ENCODE results near the gene MBNL1. TPM values are rescaled to one million over a fixed set of nuclear protein-coding genes. Genes with fewer than 3 reads are reported as not detected.
A peak's percentile ranks its signal among the peaks of the same experiment; 100 is the strongest.

The MBNL1 gene
- total and polyA plus RNA-seq, 2 donors (not counting 3 experiments of a cell fraction or from before 2014, with no cell fraction given), result 179 to 362 TPM

DNA sequence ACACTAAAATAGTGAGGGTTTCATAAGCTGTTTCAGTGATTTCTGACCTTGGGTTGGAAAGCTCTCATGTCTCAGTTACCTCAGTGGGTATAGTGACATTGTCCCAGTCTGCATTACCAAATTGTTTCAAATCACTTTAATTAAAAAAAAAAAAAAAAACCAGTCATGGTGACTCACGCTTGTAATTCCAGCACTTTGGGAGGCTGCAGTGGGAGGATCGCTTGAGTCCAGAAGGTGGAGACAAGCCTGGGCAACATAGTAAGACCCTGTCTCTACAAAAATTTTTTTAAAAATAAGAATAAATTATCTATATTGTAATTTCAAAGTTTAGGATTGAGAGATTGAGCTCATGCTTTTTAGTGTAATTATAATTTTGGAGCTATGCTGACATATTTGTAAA lies 78.0 kb downstream of the MBNL1 start:
- Histone ChIP-seq H3K27me3 (ENCODE audit: control insufficient read depth in 2 of 2, insufficient read depth in 2 of 2, low read length in 2 of 2) (no peaks in the 10 kb centered on the region), H3K9me3 (replicated peaks; ENCODE audit: control insufficient read depth, insufficient read depth, low read length) (no peaks in the 10 kb centered on the region), H3K4me1 (ENCODE audit: control insufficient read depth, extremely low read depth, insufficient read depth, low read length) (peaks cover 50% of the 10 kb centered on the region), H3K4me2 (ENCODE audit: insufficient read depth, low read length) (no peak overlapping the region), H3K36me3 (ENCODE audit: control insufficient read depth in 2 of 2, extremely low read depth in 1 of 2, insufficient read depth in 2 of 2, low read length in 2 of 2) (peaks cover 3 to 12% of the 10 kb centered on the region in 2 experiments), H3K9me1 (replicated peaks; ENCODE audit: control insufficient read depth, extremely low read depth, insufficient read depth, low read length) (no peaks in the 10 kb centered on the region), H3K79me2 (ENCODE audit: control insufficient read depth, insufficient read depth, low read length) (peaks cover 94% of the 10 kb centered on the region), H2AFZ (ENCODE audit: low read depth, low read length) (no peak overlapping the region), H4K20me1 (replicated peaks; ENCODE audit: control insufficient read depth, extremely low read depth, insufficient read depth, low read length) (peaks cover 4% of the 10 kb centered on the region), H3K9ac (replicated peaks; ENCODE audit: extremely low read depth, insufficient read depth, low read length) (no peak overlapping the region), H3K4me3 (replicated peaks in 1 of 3; ENCODE audit: insufficient read depth in 1 of 3, low read depth in 1 of 3, low read length in 3 of 3) (no peak overlapping the region), H3K27ac (ENCODE audit: insufficient read depth, low read depth, low read length) (no peak overlapping the region)
- DNase-seq (ENCODE audit: low read depth, low spot score) (no peak), FAIRE-seq (no peak)
- intact Hi-C loops (cut with micrococcal nuclease), result loop anchor here (5.0 kb wide), 1 partner anchor 96 kb away; no protein-coding TSS in a partner anchor
- peak; percentile 37 for TF ChIP-seq FOS (IDR thresholded peaks at IDR 0.05; ENCODE audit: borderline replicate concordance, insufficient read depth, low read length)
- TF ChIP-seq GATA2 (IDR thresholded peaks at IDR 0.05; ENCODE audit: insufficient read depth, insufficient read length, low read depth, low read length), result no peak
- TF ChIP-seq, protein P1, sequence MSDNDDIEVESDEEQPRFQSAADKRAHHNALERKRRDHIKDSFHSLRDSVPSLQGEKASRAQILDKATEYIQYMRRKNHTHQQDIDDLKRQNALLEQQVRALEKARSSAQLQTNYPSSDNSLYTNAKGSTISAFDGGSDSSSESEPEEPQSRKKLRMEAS (IDR thresholded peaks at IDR 0.05; ENCODE audit: insufficient read depth, insufficient read length), result no peak
- TF ChIP-seq POLR2AphosphoS5 (IDR thresholded peaks at IDR 0.05; ENCODE audit: insufficient read depth, low read depth, low read length), result no peak
- ChIA-PET CTCF (interaction anchor here (0.8 to 1.0 kb wide), 2 partner anchors 14 to 97 kb away, joined by 3 to 4 read pairs; no protein-coding TSS in a partner anchor), POLR2A (interaction anchor here (0.7 kb wide), 2 partner anchors 18 to 38 kb away, joined by 3 to 4 read pairs; no protein-coding TSS in a partner anchor)
- dilution Hi-C loops (cut with MboI; ENCODE audit: extremely low pct_ligation_motif_present, low sequenced_read_pairs), result no loop called here
- BruUV-seq (replicated peaks), result no TSS peak

DNA sequence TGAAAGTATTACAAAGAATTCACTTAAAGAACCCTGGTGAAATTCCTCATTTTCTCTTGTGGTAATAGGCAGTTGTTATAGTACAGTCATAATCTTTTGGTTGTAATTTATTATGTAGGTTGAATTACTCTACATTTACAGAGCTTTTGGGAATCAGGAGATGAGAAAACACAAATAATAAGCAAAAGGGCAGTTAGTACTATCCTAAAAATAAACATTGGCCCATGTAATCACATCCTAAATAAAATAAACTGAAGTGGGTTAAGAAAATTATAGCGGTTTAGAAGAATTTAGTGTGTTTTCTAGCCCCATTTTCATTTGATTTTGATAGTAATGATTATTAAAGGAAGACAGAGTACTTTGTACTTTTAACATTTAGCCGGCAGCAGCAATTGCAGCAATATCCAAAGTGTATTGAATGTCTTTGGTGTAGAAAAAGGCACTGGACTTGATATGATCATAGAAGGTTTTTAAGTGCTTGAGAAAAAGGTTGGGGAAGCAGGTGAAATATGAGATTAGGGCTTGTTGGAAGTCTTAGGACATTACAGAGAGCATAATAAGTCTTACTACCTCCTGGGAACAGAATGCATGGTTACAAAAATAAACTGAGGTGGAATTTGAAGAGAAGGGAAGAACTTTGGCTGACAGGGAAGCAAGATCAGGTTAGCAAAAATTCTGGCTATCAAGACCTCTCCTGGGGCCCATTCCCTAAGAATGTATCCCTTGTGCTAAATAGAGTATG lies 79.9 kb downstream of the MBNL1 start:
- ChIA-PET POLR2A (no interaction called here), CTCF (no interaction called here)
- Histone ChIP-seq H3K27me3 (ENCODE audit: control insufficient read depth in 2 of 2, insufficient read depth in 2 of 2, low read length in 2 of 2) (no peaks in the 10 kb centered on the region), H3K4me3 (replicated peaks in 1 of 3; ENCODE audit: insufficient read depth in 1 of 3, low read depth in 1 of 3, low read length in 3 of 3) (peak overlapping the region in 1 of 3 experiments; percentile 3), H3K4me2 (ENCODE audit: insufficient read depth, low read length) (peak overlapping the region; percentile 57), H3K4me1 (ENCODE audit: control insufficient read depth, extremely low read depth, insufficient read depth, low read length) (peaks cover 59% of the 10 kb centered on the region), H4K20me1 (replicated peaks; ENCODE audit: control insufficient read depth, extremely low read depth, insufficient read depth, low read length) (peaks cover 4% of the 10 kb centered on the region), H3K79me2 (ENCODE audit: control insufficient read depth, insufficient read depth, low read length) (peaks cover 94% of the 10 kb centered on the region), H3K36me3 (ENCODE audit: control insufficient read depth in 2 of 2, extremely low read depth in 1 of 2, insufficient read depth in 2 of 2, low read length in 2 of 2) (peaks cover 0 to 6% of the 10 kb centered on the region in 2 experiments), H3K9me1 (replicated peaks; ENCODE audit: control insufficient read depth, extremely low read depth, insufficient read depth, low read length) (no peaks in the 10 kb centered on the region), H3K9ac (replicated peaks; ENCODE audit: extremely low read depth, insufficient read depth, low read length) (no peak overlapping the region), H2AFZ (ENCODE audit: low read depth, low read length) (no peak overlapping the region), H3K9me3 (replicated peaks; ENCODE audit: control insufficient read depth, insufficient read depth, low read length) (no peaks in the 10 kb centered on the region), H3K27ac (ENCODE audit: insufficient read depth, low read depth, low read length) (peak overlapping the region; percentile 32)
- no peak for TF ChIP-seq POLR2A (IDR thresholded peaks at IDR 0.05; ENCODE audit: low read depth, low read length)
- no peak for TF ChIP-seq JUN (IDR thresholded peaks at IDR 0.05; ENCODE audit: borderline replicate concordance, insufficient read depth, insufficient read length, low read depth)
- TF ChIP-seq, protein P2, sequence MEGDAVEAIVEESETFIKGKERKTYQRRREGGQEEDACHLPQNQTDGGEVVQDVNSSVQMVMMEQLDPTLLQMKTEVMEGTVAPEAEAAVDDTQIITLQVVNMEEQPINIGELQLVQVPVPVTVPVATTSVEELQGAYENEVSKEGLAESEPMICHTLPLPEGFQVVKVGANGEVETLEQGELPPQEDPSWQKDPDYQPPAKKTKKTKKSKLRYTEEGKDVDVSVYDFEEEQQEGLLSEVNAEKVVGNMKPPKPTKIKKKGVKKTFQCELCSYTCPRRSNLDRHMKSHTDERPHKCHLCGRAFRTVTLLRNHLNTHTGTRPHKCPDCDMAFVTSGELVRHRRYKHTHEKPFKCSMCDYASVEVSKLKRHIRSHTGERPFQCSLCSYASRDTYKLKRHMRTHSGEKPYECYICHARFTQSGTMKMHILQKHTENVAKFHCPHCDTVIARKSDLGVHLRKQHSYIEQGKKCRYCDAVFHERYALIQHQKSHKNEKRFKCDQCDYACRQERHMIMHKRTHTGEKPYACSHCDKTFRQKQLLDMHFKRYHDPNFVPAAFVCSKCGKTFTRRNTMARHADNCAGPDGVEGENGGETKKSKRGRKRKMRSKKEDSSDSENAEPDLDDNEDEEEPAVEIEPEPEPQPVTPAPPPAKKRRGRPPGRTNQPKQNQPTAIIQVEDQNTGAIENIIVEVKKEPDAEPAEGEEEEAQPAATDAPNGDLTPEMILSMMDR (IDR thresholded peaks at IDR 0.05; ENCODE audit: extremely low read depth in 1 of 2, insufficient read depth in 1 of 2, low read depth in 1 of 2, low read length in 2 of 2), result no peak
- BruUV-seq (replicated peaks), result no TSS peak
- FAIRE-seq, result no peak
- peak; percentile 56 for DNase-seq (ENCODE audit: low read depth, low spot score)
- dilution Hi-C loops (cut with MboI; ENCODE audit: extremely low pct_ligation_motif_present, low sequenced_read_pairs) (no loop called here), intact Hi-C loops (cut with micrococcal nuclease) (loop anchor here (5.0 kb wide), 1 partner anchor 94 kb away; no protein-coding TSS in a partner anchor)
